Measurements from ENCODE around the gene CSF2RB. TPM values are rescaled to one million over a fixed set of nuclear protein-coding genes. Genes with fewer than 3 reads are reported as not detected.
A peak's percentile ranks its signal among the peaks of the same experiment; 100 is the strongest.
"Not testable (repeated sequence)": the region's sequence is repeated elsewhere in the genome, so short reads cannot be mapped to it uniquely, and the experiment has no call there.

CSF2RB gene
- polyA plus RNA-seq, 3 donors, result 2.4 to 3.7 (median 3.4) TPM

DNA sequence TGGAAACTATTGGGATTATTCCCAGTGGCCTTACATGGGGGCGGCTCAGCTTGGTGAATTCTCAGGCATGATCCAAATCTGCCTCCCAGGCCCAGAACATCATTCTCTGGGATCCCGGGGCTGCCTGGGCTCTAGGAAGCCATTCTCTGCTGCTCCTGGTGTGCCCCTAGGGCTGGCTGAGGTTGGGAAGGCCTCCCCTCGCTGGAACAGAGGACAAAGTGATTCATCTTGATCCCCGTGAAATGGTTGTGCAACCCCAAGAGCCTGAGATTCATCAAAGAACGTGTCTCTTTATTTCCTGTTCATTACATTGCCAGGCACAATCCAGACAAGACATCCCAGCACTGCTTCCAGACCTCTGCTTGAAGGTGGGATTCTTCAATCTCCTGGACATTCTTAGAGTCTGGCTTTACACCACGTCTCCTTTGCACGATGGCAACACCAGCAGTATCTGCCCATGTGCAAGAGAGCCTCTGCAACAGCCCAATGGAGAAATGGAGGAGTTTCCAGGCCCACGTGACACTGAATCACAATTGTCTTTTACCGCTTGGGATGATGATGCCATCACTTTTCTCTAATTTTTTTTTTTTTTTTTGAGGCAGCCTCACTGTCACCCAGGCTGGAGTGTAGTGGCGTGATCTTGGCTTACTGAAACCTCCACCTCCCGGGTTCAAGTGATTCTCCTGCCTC lies 53.6 kb downstream of the CSF2RB start:
- DNase-seq, result no peak

DNA sequence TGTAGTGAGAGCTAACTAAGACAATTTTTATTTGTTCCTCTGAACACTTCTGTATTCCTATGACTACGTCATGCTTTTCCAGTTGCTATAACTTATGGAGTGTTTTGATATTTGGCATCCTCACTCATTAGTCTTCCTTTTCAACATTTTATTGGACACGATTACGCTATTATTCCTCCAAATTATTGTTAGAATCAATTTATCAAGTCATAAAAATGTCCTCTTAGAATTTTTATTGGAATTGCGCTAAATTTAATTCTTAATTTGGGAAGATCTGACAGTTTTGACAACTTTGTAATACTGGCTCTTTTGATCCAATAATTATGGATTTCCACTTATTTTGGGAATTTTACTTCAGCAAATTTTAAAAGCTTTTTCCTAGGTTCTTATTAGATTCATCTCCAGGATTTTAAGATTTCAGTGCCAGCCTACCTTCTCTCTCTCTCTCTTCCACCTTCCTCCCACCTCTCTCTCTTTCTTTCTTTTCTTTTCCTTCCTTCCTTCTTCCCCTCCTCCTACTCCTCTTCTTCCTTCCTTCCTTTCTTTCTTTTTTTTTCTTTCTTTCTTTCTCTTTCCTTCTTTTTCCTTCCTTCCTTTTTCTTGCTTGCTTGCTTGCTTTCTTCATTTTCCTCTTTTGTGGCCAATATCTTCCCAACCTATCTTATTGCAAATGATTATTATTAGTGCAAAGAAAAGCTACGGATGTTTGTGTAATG lies 55.0 kb downstream of the CSF2RB start:
- no peak for DNase-seq

GRCh38 chr22:36971341-36972125 lies 58.1 kb downstream of the CSF2RB start:
- no peak for DNase-seq

DNA sequence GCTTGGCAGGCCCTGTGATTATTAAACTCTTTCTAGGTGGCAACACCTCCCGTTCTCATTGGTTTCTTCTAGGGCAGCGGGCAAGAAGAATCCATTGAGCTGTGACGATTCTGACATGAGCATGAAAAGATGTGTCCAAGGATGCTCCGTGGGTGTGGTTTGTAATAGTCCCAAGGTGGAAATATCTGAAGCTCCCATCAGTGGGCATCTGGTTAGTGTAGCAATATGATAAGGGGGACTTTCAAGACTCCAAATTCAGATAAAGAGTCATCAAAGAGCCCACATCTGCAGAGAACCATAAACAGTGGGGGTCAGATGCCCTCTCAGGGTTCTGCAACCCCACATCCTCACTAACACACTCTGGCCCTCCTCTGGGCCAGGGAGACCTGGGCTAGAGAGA lies 63.2 kb downstream of the CSF2RB start:
- DNase-seq, result no peak

DNA sequence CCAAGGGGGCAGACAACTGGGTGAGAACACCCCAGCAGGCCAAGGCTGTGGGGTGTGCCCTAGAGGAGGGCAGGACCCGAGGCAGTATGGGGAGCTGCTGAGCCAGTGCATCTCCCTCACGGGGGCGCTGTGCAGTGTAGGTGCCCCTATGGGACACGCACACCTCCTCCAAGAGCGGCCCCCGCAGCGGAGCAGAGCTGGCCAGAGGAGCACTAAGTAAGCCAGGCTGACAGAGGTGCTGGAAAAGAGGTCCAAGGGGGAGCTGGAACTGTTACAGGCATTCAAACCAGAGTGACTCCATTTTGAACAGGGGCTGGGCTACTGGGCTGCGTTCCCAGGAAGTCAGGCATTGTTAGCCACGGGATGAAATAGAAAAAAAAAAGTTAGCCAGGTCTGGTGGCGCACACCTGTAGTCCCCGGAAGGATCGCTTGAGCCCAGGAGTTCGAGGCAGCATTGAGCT lies 64.0 kb downstream of the CSF2RB start:
- no peak for DNase-seq

GRCh38 chr22:36977947-36978660 lies 64.7 kb downstream of the CSF2RB start:
- peak; percentile 86 for DNase-seq

DNA sequence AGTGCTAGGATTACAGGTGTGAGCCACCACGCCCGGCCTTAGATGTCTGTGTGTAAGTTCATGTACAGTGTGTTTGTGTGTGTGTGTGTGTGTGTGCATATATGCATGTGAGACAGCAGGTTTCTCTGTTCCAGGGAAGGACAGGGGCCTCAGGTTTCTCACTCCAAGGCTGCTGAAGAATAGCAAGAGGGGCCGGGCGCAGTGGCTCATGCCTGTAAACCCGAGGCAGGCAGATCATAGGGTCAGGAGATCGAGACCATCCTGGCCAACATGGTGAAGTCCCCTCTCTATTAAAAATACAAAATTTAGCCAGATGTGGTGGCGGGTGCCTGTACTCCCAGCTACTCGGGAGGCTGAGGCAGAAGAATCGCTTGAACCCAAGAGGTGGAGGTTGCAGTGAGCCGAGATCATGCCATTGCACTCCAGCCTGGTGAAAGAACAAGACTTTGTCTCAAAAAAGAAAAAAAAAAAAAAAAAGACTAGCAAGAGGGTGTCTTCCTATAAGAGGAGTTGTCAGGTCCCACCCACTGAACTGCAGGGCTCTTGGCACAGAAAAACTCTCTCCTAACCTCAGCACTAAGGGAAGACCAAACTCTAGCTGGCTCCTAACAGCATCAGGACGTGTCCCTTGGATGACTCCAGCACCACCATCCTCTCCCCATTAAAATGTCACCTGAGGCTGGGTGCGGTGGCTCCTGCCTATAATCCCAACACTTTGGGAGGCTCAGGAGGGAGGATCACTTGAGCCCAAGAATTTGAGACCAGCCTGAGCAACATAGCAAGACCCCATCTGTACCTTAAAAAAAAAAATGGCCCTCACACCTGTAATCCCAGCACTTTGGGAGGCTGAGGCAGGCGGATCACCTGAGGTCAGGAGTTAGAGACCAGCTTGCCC lies 65.8 kb downstream of the CSF2RB start:
- no peak for DNase-seq

DNA sequence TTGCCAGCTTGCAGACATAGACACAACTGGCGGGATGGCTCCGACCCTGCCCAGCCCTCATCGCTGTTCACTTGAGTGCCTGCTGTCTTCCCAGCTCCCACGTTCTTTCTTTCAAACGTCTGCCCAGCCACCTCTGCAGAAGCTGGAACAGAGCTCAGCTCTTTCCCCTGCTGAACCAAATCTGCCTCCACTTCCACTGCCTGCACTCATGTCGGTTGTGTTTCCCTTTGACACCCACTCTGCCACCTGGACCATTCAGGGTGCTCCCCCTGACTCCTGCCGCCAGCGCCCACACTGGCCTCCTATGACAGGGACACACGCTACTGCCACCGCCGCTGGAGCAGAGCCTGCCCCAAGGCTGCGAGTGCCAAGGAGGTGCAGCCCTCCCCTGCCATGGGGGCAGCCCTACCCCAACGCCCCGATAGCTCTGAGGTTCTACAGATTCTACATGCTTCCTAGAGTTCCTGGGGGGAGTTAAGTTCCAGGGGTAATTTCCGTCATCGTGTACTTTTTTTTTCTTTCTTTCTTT lies 67.9 kb downstream of the CSF2RB start:
- no peak for DNase-seq

GRCh38 chr22:36982136-36982535 lies 68.7 kb downstream of the CSF2RB start:
- DNase-seq, result no peak

DNA sequence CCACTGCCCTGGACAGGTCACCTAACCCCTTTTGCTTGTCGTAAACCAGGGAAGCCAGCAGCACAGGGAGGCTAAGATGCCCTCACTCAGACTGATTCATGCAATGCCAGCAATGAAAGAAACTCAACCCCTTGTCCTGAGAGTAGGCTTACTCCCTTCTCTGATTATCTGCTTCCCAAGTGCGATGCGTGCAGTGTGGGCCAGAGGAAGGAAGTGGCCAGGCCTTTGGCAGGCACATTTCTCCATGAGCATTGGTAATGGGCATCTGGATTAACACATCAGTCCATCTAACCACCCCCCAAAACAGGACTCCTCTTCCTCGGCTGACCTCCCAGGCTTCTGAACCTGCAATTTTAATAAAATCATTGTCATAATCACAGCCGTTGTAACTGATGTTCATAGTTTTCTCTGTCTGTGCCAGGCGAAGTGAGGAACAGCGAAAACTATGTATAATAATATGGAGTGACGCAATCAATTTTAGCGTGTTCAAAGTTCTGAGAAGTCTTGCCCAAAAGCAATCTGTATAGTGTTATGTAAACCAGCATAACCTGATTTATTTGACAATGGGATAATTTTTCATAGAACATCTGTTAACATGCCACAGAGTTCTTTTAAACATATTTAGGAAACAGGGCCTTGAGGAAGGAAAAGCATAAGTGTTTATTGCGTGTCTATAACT lies 71.9 kb downstream of the CSF2RB start:
- no peak for DNase-seq

GRCh38 chr22:36986242-36986821 lies 72.9 kb downstream of the CSF2RB start:
- DNase-seq, result no peak

DNA sequence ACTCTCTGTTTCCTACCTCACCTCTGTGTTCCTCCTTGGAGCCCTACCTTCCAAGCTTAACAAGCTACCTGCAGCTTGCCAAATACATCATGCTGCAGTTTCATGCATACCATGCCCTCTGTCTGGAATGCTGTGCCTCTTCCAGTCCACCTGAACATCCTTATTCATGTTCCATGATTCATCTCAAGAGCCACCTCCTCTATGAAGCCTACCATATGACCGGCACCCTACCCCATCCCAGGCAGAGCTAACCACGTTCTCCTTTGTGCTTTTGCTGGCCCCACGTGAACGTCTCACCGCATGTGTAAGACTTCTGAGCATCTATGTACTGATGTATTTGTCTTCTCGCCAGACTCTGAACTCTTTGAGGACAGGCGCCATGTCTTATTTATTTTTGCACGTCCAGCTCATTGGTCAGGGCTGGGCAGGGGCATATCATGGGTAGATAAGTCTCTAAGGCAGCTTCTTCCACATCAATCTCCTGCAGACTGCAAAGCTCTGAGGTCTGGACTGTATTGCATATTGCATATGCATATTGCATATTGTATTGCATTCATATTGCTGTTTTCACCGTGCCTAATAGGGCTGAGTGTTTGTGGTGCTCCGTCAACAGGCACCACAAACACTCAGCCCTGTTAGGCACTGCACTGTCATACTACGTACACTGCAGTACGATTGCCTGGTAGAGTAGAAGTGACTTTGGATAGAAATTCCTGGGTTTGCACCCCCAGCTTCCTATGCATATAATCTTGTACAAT lies 74.8 kb downstream of the CSF2RB start:
- DNase-seq, result no peak

DNA sequence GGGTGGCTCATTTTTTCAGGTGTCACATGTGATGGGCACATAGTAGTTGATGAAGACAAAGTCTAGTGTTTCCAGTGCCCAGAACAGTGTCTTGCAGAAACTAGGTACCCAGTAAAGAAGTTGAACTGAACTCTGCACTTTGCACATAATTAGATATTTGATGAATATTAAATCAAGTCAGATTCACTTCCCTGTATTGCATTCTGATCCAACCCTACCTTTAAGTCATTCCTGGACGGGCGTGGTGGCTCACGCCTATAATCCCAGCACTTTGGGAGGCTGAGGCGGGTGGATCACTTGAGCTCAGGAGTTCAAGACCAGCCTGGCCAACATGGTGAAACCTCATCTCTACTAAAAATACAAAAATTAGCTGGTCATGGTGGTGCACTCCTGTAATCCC lies 75.6 kb downstream of the CSF2RB start:
- DNase-seq, result not testable (repeated sequence)

Other genes with a start within 250 kb of the CSF2RB start
- not detected for gene CACNG2, start 209.9 kb upstream of the CSF2RB start, polyA plus RNA-seq (ENCODE audit: insufficient read length in 3 of 3)
- 10 to 100 TPM; 50.4 to 68.0 (median 66.3) TPM for gene IFT27, start 137.5 kb upstream of the CSF2RB start, polyA plus RNA-seq (ENCODE audit: insufficient read length in 3 of 3)
- 1 to 10 TPM; 7.5 to 8.3 (median 8.0) TPM for gene PVALB, start 96.6 kb upstream of the CSF2RB start, polyA plus RNA-seq (ENCODE audit: insufficient read length in 3 of 3)
- 1 to 10 TPM; 1.8 to 2.8 (median 2.5) TPM for gene NCF4, start 52.6 kb upstream of the CSF2RB start, polyA plus RNA-seq (ENCODE audit: insufficient read length in 3 of 3)
- 10 to 100 TPM; 56.6 to 74.2 (median 62.0) TPM for gene TST, start 105.8 kb downstream of the CSF2RB start, polyA plus RNA-seq (ENCODE audit: insufficient read length in 3 of 3)
- gene MPST, start 106.1 kb downstream of the CSF2RB start, polyA plus RNA-seq (ENCODE audit: insufficient read length in 3 of 3), result 10 to 100 TPM; 69.7 to 83.9 (median 76.8) TPM
- gene KCTD17, start 138.1 kb downstream of the CSF2RB start, polyA plus RNA-seq (ENCODE audit: insufficient read length in 3 of 3), result 10 to 100 TPM; 26.0 to 34.5 (median 32.8) TPM
- gene TMPRSS6, start 196.1 kb downstream of the CSF2RB start, polyA plus RNA-seq (ENCODE audit: insufficient read length in 3 of 3), result under 1 TPM; 0.24 to 0.53 (median 0.44) TPM
- 1 to 10 TPM in 2 of 3 donors, under 1 TPM in 1; 0.81 to 1.4 (median 1.4) TPM for gene IL2RB, start 236.3 kb downstream of the CSF2RB start, polyA plus RNA-seq (ENCODE audit: insufficient read length in 3 of 3)

All from renal pelvis (tissue), 4 donors.